ENCODE results near the gene GTF2H4. TPM values are rescaled to one million over a fixed set of nuclear protein-coding genes. Genes with fewer than 3 reads are reported as not detected.
A peak's percentile ranks its signal among the peaks of the same experiment; 100 is the strongest.

Gene GTF2H4
- total RNA-seq, 2 experiments from 2014 or later, result 28.5 to 34.1 TPM

GRCh38 chr6:30885481-30885998 lies 22.5 kb upstream of the GTF2H4 start:
- peak overlapping the region; percentile 71 for H3K4me3 Mint-ChIP-seq
- peaks cover 20% of the 10 kb centered on the region for H3K27me3 Mint-ChIP-seq
- peaks cover 31% of the 10 kb centered on the region for H3K4me1 Mint-ChIP-seq
- no peak overlapping the region for H3K27ac Mint-ChIP-seq
- DNase-seq, result no peak
- no peaks in the 10 kb centered on the region for H3K9me3 Mint-ChIP-seq
- no peaks in the 10 kb centered on the region for H3K36me3 Mint-ChIP-seq (ENCODE audit: low read depth)
- ChIA-PET POLR2A (interaction anchor here (0.6 kb wide), 1 partner anchor 130 kb away, joined by 4 read pairs; no protein-coding TSS in a partner anchor), CTCF (interaction anchor here (1.3 kb wide), 1 partner anchor 21 kb away, joined by 4 read pairs; no protein-coding TSS in a partner anchor)

- Mint-ChIP-seq H3K4me3 (peak overlapping the region; percentile 71), H3K27me3 (peaks cover 20% of the 10 kb centered on the region), H3K27ac (peak overlapping the region; percentile 1), H3K9me3 (no peaks in the 10 kb centered on the region), H3K4me1 (peaks cover 31% of the 10 kb centered on the region), H3K36me3 (ENCODE audit: low read depth) (no peaks in the 10 kb centered on the region)
- CTCF ChIA-PET, result interaction anchor here (1.3 kb wide), 1 partner anchor 20 kb away, joined by 4 read pairs; no protein-coding TSS in a partner anchor
- DNase-seq, result no peak
- POLR2A ChIA-PET, result no interaction called here
Measured at GRCh38 chr6:30885999-30886896, 21.8 kb upstream of the GTF2H4 start.

- DNase-seq, result no peak
- ChIA-PET POLR2A (no interaction called here), CTCF (no interaction called here)
- no peaks in the 10 kb centered on the region for H3K36me3 Mint-ChIP-seq (ENCODE audit: low read depth)
- no peaks in the 10 kb centered on the region for H3K9me3 Mint-ChIP-seq
- peak overlapping the region; percentile 1 for H3K27ac Mint-ChIP-seq
- H3K4me3 Mint-ChIP-seq, result no peak overlapping the region
- peaks cover 31% of the 10 kb centered on the region for H3K4me1 Mint-ChIP-seq
- H3K27me3 Mint-ChIP-seq, result peaks cover 14% of the 10 kb centered on the region
Measured at GRCh38 chr6:30886897-30887255, 21.1 kb upstream of the GTF2H4 start.

GRCh38 chr6:30887901-30888815 lies 19.8 kb upstream of the GTF2H4 start:
- Mint-ChIP-seq H3K27ac (no peak overlapping the region), H3K27me3 (peaks cover 11% of the 10 kb centered on the region), H3K9me3 (no peaks in the 10 kb centered on the region), H3K4me1 (peaks cover 27% of the 10 kb centered on the region), H3K36me3 (ENCODE audit: low read depth) (no peaks in the 10 kb centered on the region), H3K4me3 (no peak overlapping the region)
- CTCF ChIA-PET, result interaction anchor here (0.9 kb wide), 1 partner anchor 37 kb away, joined by 3 read pairs; no protein-coding TSS in a partner anchor
- DNase-seq, result no peak
- POLR2A ChIA-PET, result no interaction called here

- Mint-ChIP-seq H3K9me3 (no peaks in the 10 kb centered on the region), H3K27me3 (peaks cover 8% of the 10 kb centered on the region), H3K4me3 (no peak overlapping the region), H3K27ac (no peak overlapping the region), H3K36me3 (ENCODE audit: low read depth) (no peaks in the 10 kb centered on the region), H3K4me1 (peaks cover 20% of the 10 kb centered on the region)
- CTCF ChIA-PET, result interaction anchor here (0.6 to 1.3 kb wide), 5 partner anchors 12 to 1135 kb away, joined by 3 to 4 read pairs (median 3); no protein-coding TSS in a partner anchor
- DNase-seq, result no peak
- POLR2A ChIA-PET, result no interaction called here
Measured at GRCh38 chr6:30888816-30889495, 19.1 kb upstream of the GTF2H4 start.

- ChIA-PET POLR2A (no interaction called here), CTCF (interaction anchor here (0.6 to 1.7 kb wide), 6 partner anchors 10 to 1136 kb away, joined by 3 to 5 read pairs (median 4); no protein-coding TSS in a partner anchor)
- H3K27me3 Mint-ChIP-seq, result peaks cover 8% of the 10 kb centered on the region
- H3K27ac Mint-ChIP-seq, result no peak overlapping the region
- no peaks in the 10 kb centered on the region for H3K9me3 Mint-ChIP-seq
- H3K36me3 Mint-ChIP-seq (ENCODE audit: low read depth), result no peaks in the 10 kb centered on the region
- DNase-seq, result no peak
- H3K4me1 Mint-ChIP-seq, result peaks cover 20% of the 10 kb centered on the region
- H3K4me3 Mint-ChIP-seq, result no peak overlapping the region
Measured at GRCh38 chr6:30889496-30889885, 18.5 kb upstream of the GTF2H4 start.

- Mint-ChIP-seq H3K27me3 (peaks cover 8% of the 10 kb centered on the region), H3K9me3 (no peaks in the 10 kb centered on the region), H3K36me3 (ENCODE audit: low read depth) (no peaks in the 10 kb centered on the region), H3K4me1 (peaks cover 17% of the 10 kb centered on the region), H3K4me3 (no peak overlapping the region), H3K27ac (no peak overlapping the region)
- no peak for DNase-seq
- ChIA-PET POLR2A (no interaction called here), CTCF (interaction anchor here (0.7 to 1.7 kb wide), 5 partner anchors 9 to 197 kb away, joined by 3 to 6 read pairs (median 5); no protein-coding TSS in a partner anchor)
Measured at GRCh38 chr6:30889921-30890645, 17.9 kb upstream of the GTF2H4 start.

- no peak overlapping the region for H3K27ac Mint-ChIP-seq
- CTCF ChIA-PET, result interaction anchor here (1.3 to 1.7 kb wide), 4 partner anchors 9 to 197 kb away, joined by 4 to 6 read pairs (median 5); no protein-coding TSS in a partner anchor
- H3K4me1 Mint-ChIP-seq, result peaks cover 9% of the 10 kb centered on the region
- no peak overlapping the region for H3K4me3 Mint-ChIP-seq
- no peaks in the 10 kb centered on the region for H3K36me3 Mint-ChIP-seq (ENCODE audit: low read depth)
- no peaks in the 10 kb centered on the region for H3K9me3 Mint-ChIP-seq
- peaks cover 2% of the 10 kb centered on the region for H3K27me3 Mint-ChIP-seq
- DNase-seq, result no peak
- POLR2A ChIA-PET, result no interaction called here
Measured at GRCh38 chr6:30890646-30891449, 17.2 kb upstream of the GTF2H4 start.

GRCh38 chr6:30891450-30891723 lies 16.6 kb upstream of the GTF2H4 start:
- H3K36me3 Mint-ChIP-seq (ENCODE audit: low read depth), result no peaks in the 10 kb centered on the region
- no peaks in the 10 kb centered on the region for H3K9me3 Mint-ChIP-seq
- no peaks in the 10 kb centered on the region for H3K27me3 Mint-ChIP-seq
- POLR2A ChIA-PET, result no interaction called here
- no peak for DNase-seq
- CTCF ChIA-PET, result interaction anchor here (1.1 to 1.3 kb wide), 2 partner anchors 13 to 14 kb away, joined by 4 to 6 read pairs; no protein-coding TSS in a partner anchor
- peaks cover 4% of the 10 kb centered on the region for H3K4me1 Mint-ChIP-seq
- no peak overlapping the region for H3K27ac Mint-ChIP-seq
- no peak overlapping the region for H3K4me3 Mint-ChIP-seq

- Mint-ChIP-seq H3K36me3 (ENCODE audit: low read depth) (no peaks in the 10 kb centered on the region), H3K9me3 (no peaks in the 10 kb centered on the region), H3K4me3 (no peak overlapping the region), H3K4me1 (no peaks in the 10 kb centered on the region), H3K27ac (no peak overlapping the region), H3K27me3 (no peaks in the 10 kb centered on the region)
- CTCF ChIA-PET, result interaction anchor here (1.1 kb wide), 1 partner anchor 14 kb away, joined by 4 read pairs; no protein-coding TSS in a partner anchor
- POLR2A ChIA-PET, result no interaction called here
- DNase-seq, result no peak
Measured at GRCh38 chr6:30891816-30892538, 16.0 kb upstream of the GTF2H4 start.
